HepG2 (cell line): ENCODE data around the gene HOXC5. TPM values are rescaled to one million over a fixed set of nuclear protein-coding genes. Genes with fewer than 3 reads are reported as not detected.
A peak's percentile ranks its signal among the peaks of the same experiment; 100 is the strongest.

Source experiments
- ARNTL ChIP-seq: sonication (generic); formaldehyde crosslinking; IDR thresholded peaks from 2 replicates; pipeline ENCODE4 v1.4.0; 2020; ENCODE audit warnings: mild to moderate bottlenecking, missing genetic modification reagents
- MEF2D ChIP-seq: sonication (generic); formaldehyde crosslinking; IDR thresholded peaks from 2 replicates; pipeline ENCODE4 v1.5.1; 2020; ENCODE audit warnings: mild to moderate bottlenecking, missing genetic modification reagents
- MEIS2 ChIP-seq: sonication (generic); formaldehyde crosslinking; IDR thresholded peaks from 2 replicates; pipeline ENCODE4 v1.9.0; 2021; ENCODE audit warnings: mild to moderate bottlenecking, missing genetic modification reagents
- MTA1 ChIP-seq: sonication (generic); formaldehyde crosslinking; IDR thresholded peaks from 2 replicates; pipeline ENCODE4 v1.4.0; 2020; ENCODE audit warnings: missing genetic modification reagents, mild to moderate bottlenecking, borderline replicate concordance
- MYC ChIP-seq: sonication (generic); formaldehyde crosslinking; IDR thresholded peaks from 2 replicates; pipeline ENCODE4 v1.9.0; 2021; ENCODE audit warnings: missing genetic modification reagents, borderline replicate concordance
- NCOA1 ChIP-seq: sonication (generic); formaldehyde crosslinking; IDR thresholded peaks from 2 replicates; pipeline ENCODE4 v1.9.0; 2021; ENCODE audit warnings: missing genetic modification reagents
- NCOR1 ChIP-seq: fragments of 200-600 bp; sonication (generic); IDR thresholded peaks from 2 replicates; pipeline ENCODE4 v1.7.0; 2017; ENCODE audit warnings: antibody characterized with exemption, low read length, borderline replicate concordance
- NFE2L1 ChIP-seq: sonication (generic); formaldehyde crosslinking; IDR thresholded peaks from 2 replicates; pipeline ENCODE4 v1.4.0; 2020; ENCODE audit warnings: missing genetic modification reagents, mild to moderate bottlenecking, borderline replicate concordance
- NR2F6 ChIP-seq, 2 experiments: IDR thresholded peaks; 2 replicates each; pipeline ENCODE4 v1.6.1; 2016; ENCODE audit warnings: antibody characterized with exemption in 1 of 2, mild to moderate bottlenecking in 1 of 2
- PHF20 ChIP-seq: sonication (generic); formaldehyde crosslinking; IDR thresholded peaks from 2 replicates; pipeline ENCODE4 v1.5.0; 2020; ENCODE audit warnings: mild to moderate bottlenecking, missing genetic modification reagents
- SMYD3 ChIP-seq: sonication (generic); formaldehyde crosslinking; IDR thresholded peaks from 2 replicates; pipeline ENCODE4 v1.8.1; 2023; ENCODE audit warnings: mild to moderate bottlenecking, missing genetic modification reagents
- U2AF2 ChIP-seq: fragments of 200-400 bp; formaldehyde crosslinking; IDR thresholded peaks from 2 replicates; pipeline ENCODE4 v1.6.1; 2017; ENCODE audit warnings: low read depth, mild to moderate bottlenecking, low read length
- ZBTB1 ChIP-seq: sonication (generic); formaldehyde crosslinking; IDR thresholded peaks from 2 replicates; pipeline ENCODE4 v1.4.0; 2020; ENCODE audit warnings: missing genetic modification reagents, borderline replicate concordance
- ZBTB26 ChIP-seq: IDR thresholded peaks from 2 replicates; pipeline ENCODE4 v1.6.1; 2016; ENCODE audit warnings: missing compliant biosample characterization, missing genetic modification reagents, borderline replicate concordance
- ZFP36L1 ChIP-seq: sonication (generic); formaldehyde crosslinking; IDR thresholded peaks from 2 replicates; pipeline ENCODE4 v1.8.0; 2022; ENCODE audit warnings: mild to moderate bottlenecking, missing genetic modification reagents, moderate library complexity
- ZNF282 ChIP-seq: fragments of 450-650 bp; IDR thresholded peaks from 2 replicates; pipeline ENCODE4 v1.6.1; 2018; ENCODE audit not compliant: partially characterized antibody
- ZNF354B ChIP-seq: sonication (generic); formaldehyde crosslinking; IDR thresholded peaks from 2 replicates; pipeline ENCODE4 v1.8.0; 2022; ENCODE audit warnings: mild to moderate bottlenecking, missing genetic modification reagents
- ZNF563 ChIP-seq: sonication (generic); formaldehyde crosslinking; IDR thresholded peaks from 2 replicates; pipeline ENCODE4 v1.8.0; 2022; ENCODE audit warnings: mild to moderate bottlenecking, moderate library complexity, missing genetic modification reagents
- ZNF678 ChIP-seq: sonication (generic); formaldehyde crosslinking; IDR thresholded peaks from 2 replicates; pipeline ENCODE4 v1.4.0; 2020; ENCODE audit warnings: mild to moderate bottlenecking, missing genetic modification reagents
- ZSCAN12 ChIP-seq: sonication (generic); formaldehyde crosslinking; IDR thresholded peaks from 2 replicates; pipeline ENCODE4 v1.9.0; 2021; ENCODE audit warnings: mild to moderate bottlenecking, missing genetic modification reagents
- polyA plus RNA-seq, 8 experiments: library from polyadenylated mRNA; depleted of rRNA in 3 of 8; stranded (reverse) in 7 of 8; unstranded in 1 of 8; fragments of >200 nt; fragmentation: Illumina TruSeq in 4 of 8; extraction: Trizol in 4 of 8; gene quantifications; 2 replicates each; pipeline versions ENCODE4 v1.2.1 to v1.2.3, GENCODE V29; 2011 to 2016; ENCODE audit warnings: low read depth in 4 of 8, missing spikeins in 1 of 8, mixed read lengths in 1 of 8; ENCODE audit not compliant: insufficient read depth in 1 of 8
- total RNA-seq, 5 experiments: library from RNA; depleted of rRNA; stranded (reverse); fragments of >200 nt; fragmentation: Illumina TruSeq; extraction: Trizol; gene quantifications; 2 replicates each; pipeline ENCODE4 v1.2.3, GENCODE V29; 2016; ENCODE audit warnings: low read depth in 1 of 5
- TF ChIP-seq, protein P1 (sequence below): IDR thresholded peaks from 2 replicates; pipeline ENCODE4 v1.6.1; 2016; ENCODE audit warnings: low read depth
- TF ChIP-seq, protein P2 (sequence below): IDR thresholded peaks from 2 replicates; pipeline ENCODE4 v1.6.1; 2016; ENCODE audit warnings: missing compliant biosample characterization, missing genetic modification reagents, borderline replicate concordance
- TF ChIP-seq, protein P3 (sequence below): IDR thresholded peaks from 2 replicates; pipeline ENCODE4 v1.6.1; 2012; ENCODE audit warnings: inconsistent platforms
- TF ChIP-seq, protein P4 (sequence below): sonication (generic); formaldehyde crosslinking; IDR thresholded peaks from 2 replicates; pipeline ENCODE4 v1.5.0; 2020; ENCODE audit warnings: mild to moderate bottlenecking, missing genetic modification reagents

Gene HOXC5
- total and polyA plus RNA-seq, 2 of the 13 experiments (the other 11 are each of a cell fraction or from before 2014, with no cell fraction given), result not detected

- TF ChIP-seq, protein P1, sequence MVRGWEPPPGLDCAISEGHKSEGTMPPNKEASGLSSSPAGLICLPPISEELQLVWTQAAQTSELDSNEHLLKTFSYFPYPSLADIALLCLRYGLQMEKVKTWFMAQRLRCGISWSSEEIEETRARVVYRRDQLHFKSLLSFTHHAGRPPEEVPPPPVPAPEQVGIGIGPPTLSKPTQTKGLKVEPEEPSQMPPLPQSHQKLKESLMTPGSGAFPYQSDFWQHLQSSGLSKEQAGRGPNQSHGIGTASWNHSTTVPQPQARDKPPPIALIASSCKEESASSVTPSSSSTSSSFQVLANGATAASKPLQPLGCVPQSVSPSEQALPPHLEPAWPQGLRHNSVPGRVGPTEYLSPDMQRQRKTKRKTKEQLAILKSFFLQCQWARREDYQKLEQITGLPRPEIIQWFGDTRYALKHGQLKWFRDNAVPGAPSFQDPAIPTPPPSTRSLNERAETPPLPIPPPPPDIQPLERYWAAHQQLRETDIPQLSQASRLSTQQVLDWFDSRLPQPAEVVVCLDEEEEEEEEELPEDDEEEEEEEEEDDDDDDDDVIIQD (CRISPR knock-in tag), result no peak
- TF ChIP-seq ZFP36L1 (CRISPR knock-in tag), result no peak
- TF ChIP-seq, protein P2, sequence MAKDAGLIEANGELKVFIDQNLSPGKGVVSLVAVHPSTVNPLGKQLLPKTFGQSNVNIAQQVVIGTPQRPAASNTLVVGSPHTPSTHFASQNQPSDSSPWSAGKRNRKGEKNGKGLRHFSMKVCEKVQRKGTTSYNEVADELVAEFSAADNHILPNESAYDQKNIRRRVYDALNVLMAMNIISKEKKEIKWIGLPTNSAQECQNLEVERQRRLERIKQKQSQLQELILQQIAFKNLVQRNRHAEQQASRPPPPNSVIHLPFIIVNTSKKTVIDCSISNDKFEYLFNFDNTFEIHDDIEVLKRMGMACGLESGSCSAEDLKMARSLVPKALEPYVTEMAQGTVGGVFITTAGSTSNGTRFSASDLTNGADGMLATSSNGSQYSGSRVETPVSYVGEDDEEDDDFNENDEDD (CRISPR knock-in tag), result no peak
- no peak for TF ChIP-seq MEF2D (CRISPR knock-in tag)
- no peak for TF ChIP-seq ZNF282
- no peak for TF ChIP-seq MEIS2 (CRISPR knock-in tag)
- peak; percentile 47; the same call in 1 of the 2 replicates for TF ChIP-seq MTA1 (CRISPR knock-in tag)
- no peak for TF ChIP-seq PHF20
- TF ChIP-seq NCOA1 (CRISPR knock-in tag), result no peak
- TF ChIP-seq ZNF563 (CRISPR knock-in tag), result peak; percentile 79; the same call in 1 of the 2 replicates
- no peak for TF ChIP-seq ZBTB26
- TF ChIP-seq NR2F6 (IDR thresholded peaks at IDR 0.05), result no peak
- no peak for TF ChIP-seq NR2F6 (CRISPR knock-in tag; IDR thresholded peaks at IDR 0.05)
- no peak for TF ChIP-seq ZSCAN12
- no peak for TF ChIP-seq ARNTL (CRISPR knock-in tag)
- TF ChIP-seq, protein P3, sequence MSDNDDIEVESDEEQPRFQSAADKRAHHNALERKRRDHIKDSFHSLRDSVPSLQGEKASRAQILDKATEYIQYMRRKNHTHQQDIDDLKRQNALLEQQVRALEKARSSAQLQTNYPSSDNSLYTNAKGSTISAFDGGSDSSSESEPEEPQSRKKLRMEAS, result peak; percentile 65; the same call in 1 of the 2 replicates
- TF ChIP-seq U2AF2, result no peak
- TF ChIP-seq MYC, result no peak
- no peak for TF ChIP-seq ZNF354B
- no peak for TF ChIP-seq SMYD3 (CRISPR knock-in tag)
- no peak for TF ChIP-seq ZBTB1 (CRISPR knock-in tag)
- no peak for TF ChIP-seq ZNF678 (CRISPR knock-in tag)
- TF ChIP-seq NFE2L1, result no peak
- TF ChIP-seq, protein P4, sequence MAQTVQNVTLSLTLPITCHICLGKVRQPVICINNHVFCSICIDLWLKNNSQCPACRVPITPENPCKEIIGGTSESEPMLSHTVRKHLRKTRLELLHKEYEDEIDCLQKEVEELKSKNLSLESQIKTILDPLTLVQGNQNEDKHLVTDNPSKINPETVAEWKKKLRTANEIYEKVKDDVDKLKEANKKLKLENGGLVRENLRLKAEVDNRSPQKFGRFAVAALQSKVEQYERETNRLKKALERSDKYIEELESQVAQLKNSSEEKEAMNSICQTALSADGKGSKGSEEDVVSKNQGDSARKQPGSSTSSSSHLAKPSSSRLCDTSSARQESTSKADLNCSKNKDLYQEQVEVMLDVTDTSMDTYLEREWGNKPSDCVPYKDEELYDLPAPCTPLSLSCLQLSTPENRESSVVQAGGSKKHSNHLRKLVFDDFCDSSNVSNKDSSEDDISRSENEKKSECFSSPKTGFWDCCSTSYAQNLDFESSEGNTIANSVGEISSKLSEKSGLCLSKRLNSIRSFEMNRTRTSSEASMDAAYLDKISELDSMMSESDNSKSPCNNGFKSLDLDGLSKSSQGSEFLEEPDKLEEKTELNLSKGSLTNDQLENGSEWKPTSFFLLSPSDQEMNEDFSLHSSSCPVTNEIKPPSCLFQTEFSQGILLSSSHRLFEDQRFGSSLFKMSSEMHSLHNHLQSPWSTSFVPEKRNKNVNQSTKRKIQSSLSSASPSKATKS (CRISPR knock-in tag), result no peak
- no peak for TF ChIP-seq NCOR1
Observed at GRCh38 chr12:54000116-54001114, 32.4 kb upstream of the HOXC5 start, which contains the start of gene HOXC9 (continued).
